Mononuclear cell (primary cell): ENCODE measurements around the gene PGA5. TPM values are rescaled to one million over a fixed set of nuclear protein-coding genes. Genes with fewer than 3 reads are reported as not detected.

Source experiments
- H3K27me3 ChIP-seq: 2 replicates; pipeline ENCODE4 v1.6.0; 2011; ENCODE audit warnings: low read length, control low read depth; ENCODE audit not compliant: insufficient read depth
- H3K4me1 ChIP-seq: 2 replicates; pipeline ENCODE4 v1.5.1; 2011; ENCODE audit warnings: mild to moderate bottlenecking, low read length, control low read depth; ENCODE audit not compliant: insufficient read depth
- H3K4me3 ChIP-seq: 2 replicates; pipeline ENCODE4 v1.5.1; 2011; ENCODE audit warnings: mild to moderate bottlenecking, low read length, moderate library complexity
- H3K9me3 ChIP-seq: 2 replicates; pipeline ENCODE4 v1.5.1; 2011; ENCODE audit warnings: low read depth, mild to moderate bottlenecking, control low read depth, low read length
- total RNA-seq: library from RNA; depleted of rRNA; stranded (reverse); fragments of >200 nt; gene quantifications from one replicate; pipeline ENCODE4 v1.2.3, GENCODE V29; 2012

PGA5 gene
- total RNA-seq, 1 donor, result 0.52 TPM

DNA sequence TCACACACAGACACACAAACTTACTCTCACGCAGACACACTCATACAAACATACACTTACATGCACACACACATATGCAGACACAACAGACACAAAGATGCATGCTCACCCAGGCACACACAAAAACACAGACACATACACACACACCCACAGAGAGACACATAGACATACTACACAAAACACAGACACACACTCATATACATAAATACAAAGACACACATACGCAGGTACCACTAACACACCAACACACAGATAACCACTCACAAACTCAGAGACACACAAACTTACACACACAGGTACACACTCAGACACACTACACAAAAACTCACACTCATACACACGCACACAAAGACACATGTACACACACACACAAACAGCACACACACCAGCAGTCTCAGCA is 31.8 kb downstream of the PGA5 start:
- no peaks in the 10 kb centered on the region for H3K27me3 ChIP-seq
- H3K4me3 ChIP-seq, result no peak overlapping the region
- no peaks in the 10 kb centered on the region for H3K9me3 ChIP-seq
- H3K4me1 ChIP-seq, result no peaks in the 10 kb centered on the region

DNA sequence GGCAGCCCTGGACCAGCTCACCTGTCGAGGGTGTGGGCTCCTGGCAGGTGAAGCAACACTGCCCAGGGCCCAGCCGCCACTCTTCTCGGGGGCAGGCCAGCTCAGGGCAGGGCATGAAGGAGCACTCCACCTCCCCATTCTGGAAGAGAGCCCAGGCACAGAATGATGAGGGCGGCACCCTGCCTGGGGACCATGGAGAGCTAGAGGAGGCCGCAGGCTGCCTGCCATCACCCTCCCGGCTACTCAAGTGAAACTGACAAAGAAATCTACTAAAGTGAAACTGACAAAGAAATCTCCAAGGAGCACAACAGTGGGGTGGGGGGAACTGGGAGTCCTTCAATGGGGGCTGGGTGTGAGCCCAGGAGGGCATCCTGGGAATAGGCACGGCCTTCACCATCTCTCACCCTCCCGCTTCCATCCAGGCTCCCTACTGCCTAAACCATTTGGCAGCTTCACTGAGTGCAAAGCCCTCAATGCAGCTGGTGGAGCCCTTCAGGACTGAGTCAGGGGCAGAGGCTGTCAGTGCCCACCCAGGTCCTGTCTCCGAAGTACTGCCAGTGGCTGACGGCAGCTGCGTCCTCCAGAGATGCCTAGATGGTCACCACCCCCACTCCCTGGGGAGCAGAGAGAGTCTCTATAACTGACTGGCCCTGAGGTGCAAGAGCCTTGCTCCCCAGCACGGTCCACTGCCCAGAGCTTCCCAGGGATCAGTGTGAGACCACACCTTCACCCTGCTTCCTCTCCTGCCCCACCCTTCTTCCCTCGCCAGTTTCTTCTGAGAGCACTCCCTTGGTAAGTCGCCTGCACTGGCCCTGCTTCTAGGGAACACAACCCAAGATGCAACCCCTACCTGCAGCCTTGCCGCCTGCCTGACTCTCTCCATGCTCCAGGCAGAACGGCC is 32.5 kb downstream of the PGA5 start:
- Histone ChIP-seq H3K27me3 (no peaks in the 10 kb centered on the region), H3K9me3 (no peaks in the 10 kb centered on the region), H3K4me1 (no peaks in the 10 kb centered on the region), H3K4me3 (no peak overlapping the region)

- H3K27me3 ChIP-seq, result no peaks in the 10 kb centered on the region
- no peaks in the 10 kb centered on the region for H3K4me1 ChIP-seq
Measured at GRCh38 chr11:61274084-61274483, 33.1 kb downstream of the PGA5 start.

DNA sequence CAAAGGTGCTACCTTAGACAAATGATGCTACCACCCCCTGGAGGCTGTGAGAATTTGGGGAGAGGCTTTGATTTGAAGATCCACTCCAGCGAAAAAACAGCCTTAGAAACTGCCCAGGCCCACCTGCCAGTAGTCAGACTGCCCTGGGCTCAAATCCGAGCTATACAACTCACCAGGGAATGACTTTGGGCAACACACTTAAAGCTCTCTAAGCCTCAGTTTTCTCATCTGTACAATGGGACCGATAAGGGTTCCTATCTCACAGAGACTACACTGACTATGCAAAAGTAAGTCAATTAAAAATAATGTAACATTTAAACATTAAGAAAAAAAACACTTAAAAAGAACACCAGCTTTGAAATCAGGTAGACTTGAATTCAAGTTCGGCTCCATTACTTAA is 34.2 kb downstream of the PGA5 start:
- H3K9me3 ChIP-seq, result no peaks in the 10 kb centered on the region
- no peak overlapping the region for H3K4me3 ChIP-seq
- H3K4me1 ChIP-seq, result no peaks in the 10 kb centered on the region
- no peaks in the 10 kb centered on the region for H3K27me3 ChIP-seq

More at GRCh38 chr11:61274084-61274483, 33.1 kb downstream of the PGA5 start:
- Histone ChIP-seq H3K4me3 (no peak overlapping the region), H3K9me3 (no peaks in the 10 kb centered on the region)

DNA sequence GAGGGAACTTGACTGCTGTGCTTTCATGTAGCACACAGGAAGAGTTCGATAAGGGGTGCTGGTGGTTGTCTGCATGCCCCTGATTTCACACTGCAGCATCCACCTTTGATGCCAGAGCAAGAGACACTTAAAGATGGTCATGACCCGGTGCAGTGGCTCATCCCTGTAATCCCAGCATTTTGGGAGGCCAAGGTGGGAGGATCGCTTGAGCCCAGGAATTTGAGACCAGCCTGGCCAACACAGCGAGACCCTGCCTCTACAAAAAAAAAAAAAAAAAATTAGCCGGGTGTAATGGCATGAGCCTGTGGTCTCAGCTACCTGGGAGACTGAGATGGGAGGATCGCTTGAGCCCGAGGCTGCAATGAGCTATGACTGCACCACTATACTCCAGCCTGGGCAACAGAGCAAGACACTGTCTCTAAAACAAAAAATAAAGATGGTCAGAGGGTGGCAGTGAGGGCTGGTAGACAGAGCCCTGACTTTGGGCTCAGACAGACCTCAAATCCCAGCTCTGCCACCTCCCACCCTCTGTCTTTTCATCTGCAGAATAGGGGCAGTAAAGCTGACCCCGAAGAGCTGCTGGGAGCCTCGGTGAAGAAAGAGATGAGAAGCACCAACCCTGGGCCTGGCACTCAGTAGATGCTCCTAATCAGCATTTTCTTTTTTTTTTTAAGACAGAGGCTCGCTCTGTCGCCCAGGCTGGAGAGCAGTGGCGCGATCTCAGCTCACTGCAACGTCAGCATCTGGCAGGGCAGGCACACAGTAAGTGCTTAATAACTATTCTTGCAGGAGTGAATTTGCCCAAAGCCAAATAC is 36.4 kb downstream of the PGA5 start:
- Histone ChIP-seq H3K27me3 (no peaks in the 10 kb centered on the region), H3K4me3 (no peak overlapping the region), H3K9me3 (no peaks in the 10 kb centered on the region), H3K4me1 (no peaks in the 10 kb centered on the region)

DNA sequence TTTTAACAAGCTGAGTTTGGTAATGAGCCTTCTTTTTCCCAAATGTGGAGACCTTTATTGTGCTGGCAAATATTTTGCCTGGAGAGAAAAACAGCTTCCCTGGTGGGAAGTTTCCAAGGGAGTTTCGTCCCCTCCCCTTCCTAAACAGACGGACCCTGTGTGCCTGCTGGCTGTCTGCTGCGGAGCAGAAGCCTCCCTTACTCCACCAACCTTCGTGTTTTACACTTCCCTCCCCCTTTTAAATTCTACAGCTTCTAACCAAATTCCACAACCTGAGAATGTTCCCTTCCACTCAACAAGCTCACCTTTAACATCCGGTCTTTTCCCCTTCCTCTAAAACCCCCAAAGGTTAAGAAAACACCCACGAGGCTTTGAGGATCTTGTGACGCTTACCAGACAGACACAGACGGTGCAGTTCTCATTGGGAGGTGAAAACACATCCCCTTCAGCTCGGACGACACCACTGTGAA is 37.1 kb downstream of the PGA5 start:
- Histone ChIP-seq H3K27me3 (no peaks in the 10 kb centered on the region), H3K9me3 (no peaks in the 10 kb centered on the region), H3K4me3 (no peak overlapping the region), H3K4me1 (no peaks in the 10 kb centered on the region)

- no peak overlapping the region for H3K4me3 ChIP-seq
- no peaks in the 10 kb centered on the region for H3K4me1 ChIP-seq
- no peaks in the 10 kb centered on the region for H3K9me3 ChIP-seq
- H3K27me3 ChIP-seq, result no peaks in the 10 kb centered on the region
Measured at GRCh38 chr11:61279934-61280659, 39.1 kb downstream of the PGA5 start.

DNA sequence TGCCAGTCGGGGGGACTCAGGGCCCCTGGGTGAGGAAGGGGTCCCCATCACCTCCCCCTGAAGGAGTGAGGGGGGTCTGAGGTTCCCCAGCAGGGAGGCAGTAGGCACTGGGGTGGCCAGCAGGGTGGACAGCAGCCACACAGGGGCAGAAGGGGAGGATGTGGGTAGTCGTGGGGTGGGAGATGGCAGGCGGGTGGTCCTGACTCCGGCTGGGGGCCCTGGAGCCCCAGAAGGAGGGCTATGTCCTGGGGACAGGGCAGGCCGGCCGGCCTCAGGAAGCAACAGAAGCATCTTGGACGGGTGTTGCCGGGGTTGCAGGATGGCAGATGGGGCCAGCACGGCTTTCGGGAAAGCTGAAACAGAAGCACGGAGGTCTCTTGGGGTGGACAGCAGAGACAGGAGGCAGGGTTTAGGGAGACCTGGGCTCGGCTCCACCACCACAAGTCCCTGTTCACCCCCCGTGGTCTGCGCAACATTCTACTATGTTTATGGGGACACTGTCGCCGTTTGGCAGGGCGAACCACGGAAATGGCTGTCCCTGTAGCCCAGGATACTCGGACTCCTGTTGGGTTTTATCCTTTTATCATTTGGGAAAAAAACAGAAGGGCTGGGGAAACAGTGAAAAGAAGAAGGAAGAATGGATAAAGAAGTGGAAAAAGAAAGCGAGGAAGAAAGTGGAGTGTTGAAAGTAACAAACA is 40.1 kb downstream of the PGA5 start:
- Histone ChIP-seq H3K27me3 (no peaks in the 10 kb centered on the region), H3K4me1 (no peaks in the 10 kb centered on the region), H3K4me3 (no peak overlapping the region), H3K9me3 (no peaks in the 10 kb centered on the region)

DNA sequence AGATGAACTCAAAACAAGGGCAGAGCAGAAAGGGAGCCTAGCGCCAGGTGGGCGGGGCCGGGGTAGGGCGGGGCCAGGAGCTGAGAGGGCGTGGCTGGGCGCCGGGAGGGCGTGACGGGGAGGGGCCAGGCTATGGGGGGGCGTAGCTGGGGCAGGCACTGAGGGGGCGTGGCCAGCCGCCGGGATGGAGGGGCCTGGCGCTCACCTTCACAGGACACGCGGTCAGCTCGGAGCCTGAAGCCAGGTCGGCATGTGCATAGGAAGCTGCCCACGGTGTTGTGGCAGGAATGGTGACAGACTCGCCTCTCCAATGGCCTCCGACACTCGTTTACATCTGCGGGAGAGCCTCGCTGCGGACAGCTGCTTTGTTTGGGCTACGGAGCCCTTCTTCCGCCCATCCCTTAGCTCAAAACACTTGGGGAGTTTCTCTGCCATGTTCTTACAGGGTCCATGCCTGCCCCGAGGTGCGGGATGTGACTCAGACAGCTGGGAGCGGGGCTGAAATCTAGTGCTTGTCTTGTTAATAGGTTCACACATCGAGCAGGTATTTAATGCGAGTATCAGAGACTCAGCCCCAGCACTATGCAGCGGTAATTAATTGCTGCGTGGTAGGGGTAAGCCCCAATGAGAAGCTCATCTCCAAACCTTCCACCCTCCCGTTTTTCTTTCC is 40.7 kb downstream of the PGA5 start:
- Histone ChIP-seq H3K4me1 (no peaks in the 10 kb centered on the region), H3K4me3 (no peak overlapping the region), H3K9me3 (no peaks in the 10 kb centered on the region), H3K27me3 (no peaks in the 10 kb centered on the region)

DNA sequence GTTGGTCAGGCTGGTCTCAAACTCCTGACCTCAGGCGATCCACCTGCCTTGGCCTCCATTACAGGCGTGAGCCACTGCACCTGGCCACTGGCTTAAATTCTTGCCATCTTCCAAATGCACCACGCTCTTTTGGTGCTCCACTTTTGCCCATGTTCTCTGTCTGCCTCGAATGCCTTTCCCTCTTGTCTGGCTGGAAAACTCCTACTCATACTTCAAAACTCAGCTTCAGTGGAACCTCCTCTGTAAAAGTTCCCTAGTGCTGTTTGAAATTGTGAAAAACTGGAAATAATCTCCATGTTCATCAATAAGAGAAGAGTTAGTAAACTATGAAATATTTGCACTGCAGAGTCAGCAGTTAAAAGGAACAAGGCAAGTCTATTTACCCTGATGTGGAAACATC is 42.6 kb downstream of the PGA5 start:
- H3K4me1 ChIP-seq, result no peaks in the 10 kb centered on the region

DNA sequence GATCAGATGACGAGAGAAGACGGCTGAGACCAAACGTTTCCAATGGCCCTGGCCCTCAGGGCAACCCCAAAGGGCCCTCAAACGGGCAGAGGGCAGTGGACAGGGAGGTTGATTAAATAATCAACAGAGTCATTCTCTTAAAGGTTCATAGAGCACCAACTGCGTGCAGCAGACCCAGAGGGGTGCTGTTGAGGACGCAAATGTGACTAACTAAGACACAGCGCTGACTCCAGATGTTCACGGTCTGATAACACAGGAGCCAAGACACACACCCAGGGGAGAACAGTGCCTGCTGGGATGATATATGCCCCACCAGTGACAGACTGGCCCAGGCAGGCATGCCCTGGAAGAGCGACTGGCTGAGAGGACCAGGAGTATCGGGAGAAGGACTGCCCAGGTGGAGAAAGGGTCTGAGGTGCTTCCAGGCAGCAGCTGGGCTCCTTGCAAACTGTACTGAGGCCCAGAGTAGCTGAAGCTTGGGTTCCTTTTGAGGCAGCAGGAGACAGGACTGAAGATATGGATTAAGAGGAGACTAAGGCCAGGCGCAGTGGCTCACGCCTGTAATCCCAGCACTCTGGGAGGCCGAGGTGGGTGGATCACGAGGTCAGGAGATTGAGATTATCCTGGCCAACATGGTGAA is 46.5 kb downstream of the PGA5 start:
- no peaks in the 10 kb centered on the region for H3K4me1 ChIP-seq
- H3K4me3 ChIP-seq, result no peak overlapping the region
- H3K9me3 ChIP-seq, result no peaks in the 10 kb centered on the region
- no peaks in the 10 kb centered on the region for H3K27me3 ChIP-seq

More for the DNA sequence above, 42.6 kb downstream of the PGA5 start:
- H3K9me3 ChIP-seq, result no peaks in the 10 kb centered on the region
- H3K4me3 ChIP-seq, result no peak overlapping the region
- H3K27me3 ChIP-seq, result no peaks in the 10 kb centered on the region

DNA sequence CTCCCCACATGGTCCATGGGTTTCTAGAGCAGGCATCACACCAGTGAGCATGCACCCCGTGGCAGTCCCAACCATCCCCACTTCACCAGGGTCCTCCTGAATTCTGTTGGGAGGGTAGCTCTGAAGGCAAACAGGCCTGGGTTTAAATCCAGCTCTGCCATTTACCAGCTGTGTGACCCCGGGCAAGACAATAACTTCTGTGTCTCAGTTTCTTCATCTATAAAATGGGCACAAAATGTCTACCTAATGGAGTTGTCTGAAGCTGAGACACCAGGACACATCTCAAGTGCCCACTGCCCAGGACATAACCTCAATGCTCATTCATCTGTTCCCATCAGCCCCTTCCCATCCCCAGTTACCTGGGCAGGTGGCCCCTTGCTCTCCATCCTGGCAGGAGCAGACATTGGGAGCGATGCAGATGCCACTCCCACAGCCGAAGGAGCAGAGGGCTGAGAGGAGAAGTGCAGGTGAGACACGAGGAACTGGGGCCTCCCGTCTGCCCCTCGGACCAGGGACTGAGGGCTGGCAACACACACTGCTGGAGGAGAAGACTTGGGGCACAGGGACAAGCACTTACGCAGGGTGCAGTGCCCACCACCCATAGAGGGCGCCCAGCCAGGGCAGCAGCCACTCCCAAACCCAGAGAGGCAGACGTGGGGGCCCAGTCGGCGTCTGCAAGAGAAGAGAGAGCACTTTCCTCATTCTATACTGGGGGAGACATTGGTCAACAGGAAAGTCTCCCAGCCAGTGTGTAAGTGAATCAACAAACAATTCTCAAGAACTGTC is 50.1 kb downstream of the PGA5 start:
- peaks cover 24% of the 10 kb centered on the region for H3K4me1 ChIP-seq

GRCh38 chr11:61292356-61292755 is 51.4 kb downstream of the PGA5 start:
- no peak overlapping the region for H3K4me3 ChIP-seq
- H3K9me3 ChIP-seq, result no peaks in the 10 kb centered on the region
- H3K27me3 ChIP-seq, result peaks cover 18% of the 10 kb centered on the region
- H3K4me1 ChIP-seq, result peaks cover 24% of the 10 kb centered on the region

More for the DNA sequence above, 50.1 kb downstream of the PGA5 start:
- no peaks in the 10 kb centered on the region for H3K9me3 ChIP-seq
- H3K27me3 ChIP-seq, result peaks cover 18% of the 10 kb centered on the region
- no peak overlapping the region for H3K4me3 ChIP-seq
